Adipose tissue (tissue), 3 donors: ENCODE results near the gene SKAP2. TPM values are rescaled to one million over a fixed set of nuclear protein-coding genes. Genes with fewer than 3 reads are reported as not detected.

Experiments used
- H3K27ac ChIP-seq: one replicate; pipeline ENCODE4 v1.5.1; 2013; ENCODE audit warnings: low read depth, low read length
- WGBS, 3 donors: extraction: QIAGEN DNeasy Blood & Tissue Kit; methylation state at CpG; one replicate each; pipeline ENCODE4 v1.1.7; 2013; 5-methylcytosine and 5-hydroxymethylcytosine counted together
- polyA plus RNA-seq, 3 donors: library from polyadenylated mRNA; stranded (reverse); fragments of 200-250 nt; gene quantifications; one replicate each; pipeline ENCODE4 v1.2.3, GENCODE V29; 2013
- donor health status: healthy with polysubstance abuse.
- donor health status: Bipolar disorder and iron deficiency.
- donor health status: healthy.

The SKAP2 gene, protein sequence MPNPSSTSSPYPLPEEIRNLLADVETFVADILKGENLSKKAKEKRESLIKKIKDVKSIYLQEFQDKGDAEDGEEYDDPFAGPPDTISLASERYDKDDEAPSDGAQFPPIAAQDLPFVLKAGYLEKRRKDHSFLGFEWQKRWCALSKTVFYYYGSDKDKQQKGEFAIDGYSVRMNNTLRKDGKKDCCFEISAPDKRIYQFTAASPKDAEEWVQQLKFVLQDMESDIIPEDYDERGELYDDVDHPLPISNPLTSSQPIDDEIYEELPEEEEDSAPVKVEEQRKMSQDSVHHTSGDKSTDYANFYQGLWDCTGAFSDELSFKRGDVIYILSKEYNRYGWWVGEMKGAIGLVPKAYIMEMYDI
- 10 to 100 TPM in 2 of 3 donors, 1 to 10 TPM in 1; 4.2 to 27.9 (median 18.1) TPM for polyA plus RNA-seq

DNA sequence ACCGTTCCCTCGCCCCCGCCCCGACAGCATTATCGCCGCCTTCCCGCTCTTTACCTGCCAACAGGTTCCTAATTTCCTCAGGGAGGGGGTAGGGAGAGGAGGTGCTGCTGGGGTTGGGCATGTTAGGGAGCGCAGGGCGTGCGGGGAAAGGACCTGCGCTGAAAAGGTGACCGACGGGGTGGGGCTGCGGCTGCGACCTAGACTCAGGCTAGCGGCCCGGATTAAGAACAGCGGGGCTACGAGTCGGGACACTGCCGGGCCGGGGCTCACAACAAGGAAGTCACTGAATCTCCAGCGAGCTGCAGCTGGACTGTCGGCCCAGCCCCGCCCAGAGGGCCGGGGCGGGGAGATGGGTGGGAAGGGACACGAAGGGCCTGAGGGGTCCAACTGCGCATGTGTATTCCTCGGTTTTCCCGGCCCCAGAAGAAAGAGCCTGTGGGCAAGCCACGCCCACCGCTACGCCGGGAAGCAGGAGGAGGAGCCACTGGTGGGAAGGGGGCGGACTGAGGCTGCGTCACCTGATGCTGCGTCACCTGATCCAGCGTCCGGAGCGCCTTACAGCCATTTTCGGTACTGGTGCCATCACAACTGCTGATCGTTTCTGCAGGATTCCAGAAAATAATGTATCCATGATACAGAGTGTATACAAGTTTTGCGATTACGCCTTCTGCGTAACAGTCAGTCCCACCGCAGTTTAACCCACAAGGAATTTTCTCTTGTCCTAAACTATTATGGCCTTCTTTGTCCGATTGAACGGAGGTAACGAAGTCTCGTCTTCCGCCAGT, at the start of gene SKAP2:
Gene SKAP2 (minus strand): TSS at position 282 of the 785 bp plus-strand sequence. CDS start 161 bp downstream, at position 121.
- H3K27ac ChIP-seq, result peak within 1 kb of the TSS; percentile 85
- 0 to 1% (median 1%) methylated on average over 52 of the region's 52 CpGs for WGBS, 3 donors

DNA sequence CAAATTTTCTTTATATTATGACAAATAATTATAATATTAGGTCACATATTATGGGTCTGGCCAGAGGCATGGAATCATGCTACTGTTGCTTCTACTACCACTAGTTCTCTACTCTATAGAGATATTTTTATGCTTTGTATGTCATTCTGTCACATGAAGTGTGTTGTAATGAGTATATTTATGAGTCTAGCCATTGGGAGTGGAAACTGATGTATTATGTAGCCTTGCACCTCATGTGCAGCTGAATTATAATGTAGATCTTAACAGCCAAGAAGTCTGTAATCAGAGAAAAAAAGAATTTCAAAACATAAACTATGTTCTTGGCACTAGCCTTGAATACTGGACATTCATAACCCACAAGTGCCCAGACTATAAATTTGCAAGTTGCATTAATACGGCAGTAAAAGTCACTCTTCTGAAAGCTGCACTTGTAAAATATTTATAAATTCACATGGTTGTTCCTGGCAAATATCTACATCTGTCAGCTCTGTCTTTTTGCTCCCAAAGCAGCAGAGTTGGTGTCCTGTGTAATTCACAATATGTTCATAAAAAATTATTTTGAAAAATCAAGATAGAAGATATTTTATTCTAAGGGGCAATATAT, 48.6 kb upstream of the SKAP2 start:
- WGBS, 3 donors, result 51 to 72% (median 71%) methylated on average over 1 of the region's 1 CpG
- H3K27ac ChIP-seq, result no peak overlapping the region

DNA sequence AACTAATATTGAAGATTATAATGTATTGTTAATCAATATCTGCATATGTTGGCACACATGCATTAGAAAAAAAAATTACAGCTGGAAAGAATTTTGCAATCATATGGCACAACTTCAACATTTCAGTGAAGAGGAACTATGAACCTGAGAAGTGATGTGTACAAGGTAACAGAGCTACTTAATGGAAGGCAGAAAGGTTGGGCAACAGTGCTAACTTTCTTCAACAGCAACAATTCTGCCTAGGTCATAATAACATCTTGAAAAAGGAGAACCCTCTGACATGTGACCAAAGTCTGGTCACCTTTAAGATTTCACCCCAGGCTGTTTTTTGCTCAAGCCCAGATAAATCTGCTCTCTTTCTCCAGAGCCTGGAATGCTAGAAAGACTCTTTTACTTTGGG, 47.9 kb upstream of the SKAP2 start:
- no peak overlapping the region for H3K27ac ChIP-seq

DNA sequence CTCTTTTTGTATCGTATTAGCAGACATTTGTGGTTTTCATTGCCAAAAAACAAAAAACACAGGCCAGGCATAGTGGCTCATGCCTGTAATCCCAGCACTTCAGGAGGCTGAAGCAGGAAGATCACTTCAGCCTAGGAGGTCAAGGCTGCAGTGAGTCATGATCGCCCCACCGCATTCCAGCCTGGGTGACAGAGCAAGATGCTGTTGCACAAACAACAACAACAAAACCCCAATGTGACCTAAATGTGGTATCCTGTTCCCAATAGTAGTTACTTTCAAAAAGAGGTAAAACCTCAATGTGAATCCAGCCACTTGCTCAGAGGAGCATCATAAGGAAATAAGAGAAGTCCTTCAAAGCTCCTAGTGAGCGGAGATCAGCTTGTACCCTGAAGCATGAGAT, 45.8 kb upstream of the SKAP2 start:
- H3K27ac ChIP-seq, result no peak overlapping the region
- WGBS, 3 donors, result 80 to 84% (median 81%) methylated on average over 4 of the region's 4 CpGs

DNA sequence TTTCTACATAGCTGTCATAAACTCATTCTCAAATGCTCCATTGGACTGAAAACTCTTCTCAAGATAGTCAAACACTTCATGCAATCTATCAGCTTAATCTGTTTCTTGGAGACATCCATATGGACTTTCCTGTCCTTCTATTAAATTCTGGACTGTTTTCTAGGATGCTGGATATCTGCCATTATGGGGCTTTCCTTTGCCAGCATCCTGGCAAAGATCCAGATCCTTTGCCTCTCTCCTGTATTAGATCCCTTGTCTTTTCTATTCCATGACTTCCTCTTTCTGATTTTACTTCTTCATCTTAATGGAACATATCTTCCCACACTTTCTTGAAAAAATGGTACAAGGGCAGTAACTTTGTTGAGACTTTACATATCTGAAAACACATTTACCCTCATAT, 35.9 kb upstream of the SKAP2 start:
- no peak overlapping the region for H3K27ac ChIP-seq

DNA sequence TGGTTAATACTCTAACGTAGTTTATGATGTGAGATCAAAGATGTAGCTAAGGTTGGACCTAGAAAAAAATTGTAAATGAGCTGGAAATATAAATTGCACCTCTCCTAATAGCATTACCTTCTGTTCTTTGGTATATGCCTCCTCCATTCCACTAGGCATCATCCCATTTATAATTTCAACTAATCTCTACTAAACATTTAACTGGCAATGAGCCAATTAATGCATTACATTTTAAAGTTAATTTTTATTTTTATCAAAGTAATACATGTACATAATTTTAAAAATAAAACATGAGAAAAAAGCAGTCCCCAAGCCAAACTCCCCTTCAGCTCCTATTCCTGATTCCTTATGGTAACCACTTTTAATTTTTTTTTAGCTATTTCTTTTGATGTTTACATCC, 35.1 kb upstream of the SKAP2 start:
- no peak overlapping the region for H3K27ac ChIP-seq

DNA sequence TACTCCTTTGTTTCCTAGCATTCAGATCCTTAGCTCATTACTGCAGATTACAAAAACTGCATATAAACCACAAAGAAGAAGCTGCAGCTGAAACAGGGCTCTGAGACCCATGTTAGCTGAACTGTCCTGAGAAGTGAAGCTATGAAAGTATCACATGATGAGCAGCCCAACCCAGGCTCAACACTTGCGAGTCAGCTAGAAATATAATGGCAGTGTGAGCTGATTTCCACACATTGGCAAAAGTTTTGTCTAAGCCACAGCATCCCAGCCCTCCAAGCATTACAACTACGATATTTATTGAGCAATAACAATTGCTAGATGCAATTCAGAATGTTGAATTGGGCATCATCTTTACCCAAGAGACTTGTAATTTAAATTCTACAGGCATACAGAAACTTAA, 34.5 kb upstream of the SKAP2 start:
- 40 to 62% (median 48%) methylated on average over 2 of the region's 2 CpGs for WGBS, 3 donors
- H3K27ac ChIP-seq, result no peak overlapping the region

More for the DNA sequence above, 35.1 kb upstream of the SKAP2 start:
- WGBS, 3 donors, result 46 to 78% (median 60%) methylated on average over 1 of the region's 1 CpG

DNA sequence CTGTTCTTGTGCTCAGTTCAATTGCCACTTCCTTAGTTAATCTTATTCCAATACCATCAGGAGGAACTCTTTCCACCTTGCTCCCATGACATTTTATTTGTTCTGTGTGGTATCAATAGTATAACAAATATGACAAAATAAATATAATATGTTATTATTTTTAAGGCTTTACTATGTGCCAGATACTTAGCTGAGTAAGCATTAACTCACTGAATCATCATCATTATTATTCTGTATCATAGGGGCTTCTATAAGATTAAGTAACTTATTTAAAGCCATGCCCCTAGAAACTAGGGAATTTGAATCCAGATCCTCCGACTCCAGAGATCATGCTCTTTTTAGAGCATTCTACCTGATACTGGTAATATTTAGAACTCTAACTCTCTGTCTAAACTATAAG, 33.5 kb upstream of the SKAP2 start:
- H3K27ac ChIP-seq, result no peak overlapping the region
- WGBS, 3 donors, result 92 to 97% (median 97%) methylated on average over 1 of the region's 1 CpG

DNA sequence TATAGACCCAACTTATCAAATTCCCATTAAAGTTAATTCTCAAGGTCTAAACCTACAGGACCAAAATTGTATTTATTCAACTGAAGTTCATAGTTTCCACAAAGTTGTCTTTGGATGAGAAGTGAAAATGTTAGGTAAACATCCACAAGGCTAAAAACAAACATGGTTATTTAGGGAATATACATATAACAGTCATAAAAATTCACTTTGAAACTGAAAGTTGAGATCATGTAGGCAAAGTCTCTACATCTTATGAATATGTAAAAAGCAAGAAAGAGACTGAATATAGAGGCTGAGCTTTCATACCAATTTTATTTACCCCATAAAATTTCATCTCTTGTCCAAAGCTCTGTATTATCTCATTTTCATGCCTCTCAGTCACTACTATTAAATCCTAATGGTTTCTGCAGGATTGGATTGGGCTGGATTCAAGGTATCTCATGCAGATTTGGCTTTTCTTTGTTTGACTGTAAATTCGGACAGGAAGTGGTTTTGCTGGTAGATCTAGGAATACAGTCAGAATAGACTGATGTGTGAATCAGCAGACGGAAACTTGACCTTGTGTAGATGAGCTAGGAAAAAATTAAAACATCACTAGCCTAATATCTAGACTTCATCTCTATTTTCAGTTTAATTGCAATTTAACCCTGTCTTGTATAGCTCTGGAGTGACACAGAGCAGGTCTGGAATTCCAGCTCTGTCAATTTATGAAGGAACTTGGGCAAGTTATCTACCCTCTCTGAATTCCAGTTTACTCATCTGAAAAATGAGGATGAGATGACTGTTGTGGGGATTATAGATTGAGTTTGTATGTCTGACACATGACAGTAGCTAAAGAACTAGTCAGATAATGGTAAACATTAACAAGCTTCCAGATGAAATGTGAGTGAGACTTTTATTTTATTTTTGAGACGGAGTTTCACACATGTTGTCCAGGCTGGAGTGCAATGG, 27.3 kb upstream of the SKAP2 start:
- WGBS, 3 donors, result 58 to 83% (median 75%) methylated on average over 3 of the region's 3 CpGs
- no peak overlapping the region for H3K27ac ChIP-seq

DNA sequence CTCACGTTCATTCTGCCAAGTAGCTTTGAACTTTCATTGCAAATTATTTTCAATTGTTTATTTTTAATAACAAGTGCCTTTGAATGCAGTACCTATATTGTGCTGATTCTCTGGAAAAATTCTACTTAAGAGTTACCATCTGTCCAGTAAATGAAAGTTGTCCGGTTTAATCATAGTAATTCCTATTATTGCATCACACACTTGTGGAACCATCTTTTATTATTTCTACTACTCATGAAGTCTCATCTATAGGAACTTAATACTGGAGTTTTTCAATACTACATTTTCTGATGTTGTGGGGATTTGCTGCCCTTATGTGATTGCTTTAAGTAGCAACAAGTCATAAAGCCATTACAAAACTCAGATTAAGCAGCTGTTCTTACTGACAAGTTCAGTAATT, 16.5 kb upstream of the SKAP2 start:
- H3K27ac ChIP-seq, result no peak overlapping the region
- 61 to 73% (median 72%) methylated on average over 2 of the region's 2 CpGs for WGBS, 3 donors

DNA sequence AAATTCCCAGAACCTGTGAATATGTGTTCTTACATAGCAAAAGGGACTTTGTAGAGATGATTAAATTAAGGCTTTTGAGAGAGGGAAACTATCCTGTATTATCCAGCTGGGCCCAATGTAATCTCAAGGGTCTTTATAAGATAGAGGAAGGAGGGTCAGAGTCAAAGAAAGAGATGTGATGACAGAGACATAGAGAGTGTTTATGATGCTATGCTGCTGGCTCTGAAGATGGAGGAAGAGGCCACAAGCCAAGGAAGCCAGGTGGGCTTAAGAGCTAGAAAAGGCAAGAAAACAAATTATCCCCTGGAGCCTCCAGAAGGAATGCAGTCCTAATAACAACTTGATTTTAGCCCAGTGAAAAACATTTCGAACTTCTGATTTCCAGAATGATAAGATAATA, 15.3 kb upstream of the SKAP2 start:
- H3K27ac ChIP-seq, result no peak overlapping the region
- WGBS, 3 donors, result 74 to 94% (median 89%) methylated on average over 1 of the region's 1 CpG

DNA sequence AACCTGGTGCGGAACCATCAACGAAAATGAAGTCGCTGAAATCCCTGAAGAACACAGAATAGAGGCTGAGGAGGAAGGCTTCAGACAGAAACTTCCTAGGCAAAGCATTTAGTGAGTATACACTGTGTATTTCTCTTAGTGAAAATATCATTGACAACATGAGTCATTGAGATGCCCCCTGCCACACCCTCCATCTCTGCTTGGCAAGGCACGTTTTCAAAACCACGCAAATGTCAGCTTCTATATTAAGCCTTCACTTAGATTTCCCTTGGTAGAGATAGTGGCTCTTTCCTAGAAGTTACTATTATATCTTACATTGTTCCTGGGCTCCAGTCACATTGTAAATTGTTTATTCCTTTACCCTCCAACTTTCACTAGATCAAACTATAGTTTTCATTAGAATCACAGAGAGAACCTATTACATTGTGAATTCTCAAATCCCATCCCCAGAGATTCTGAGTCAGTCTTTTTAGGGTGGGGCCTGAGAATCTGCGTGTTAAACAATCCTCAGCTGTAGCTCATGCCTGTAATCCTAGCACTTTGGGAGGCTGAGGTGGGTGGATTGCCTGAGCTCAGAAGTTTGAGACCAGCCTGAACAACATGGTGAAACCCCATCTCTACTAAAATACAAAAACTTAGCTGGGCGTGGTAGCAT, 4.6 kb upstream of the SKAP2 start:
- 80 to 84% (median 83%) methylated on average over 7 of the region's 7 CpGs for WGBS, 3 donors
- no peak overlapping the region for H3K27ac ChIP-seq

DNA sequence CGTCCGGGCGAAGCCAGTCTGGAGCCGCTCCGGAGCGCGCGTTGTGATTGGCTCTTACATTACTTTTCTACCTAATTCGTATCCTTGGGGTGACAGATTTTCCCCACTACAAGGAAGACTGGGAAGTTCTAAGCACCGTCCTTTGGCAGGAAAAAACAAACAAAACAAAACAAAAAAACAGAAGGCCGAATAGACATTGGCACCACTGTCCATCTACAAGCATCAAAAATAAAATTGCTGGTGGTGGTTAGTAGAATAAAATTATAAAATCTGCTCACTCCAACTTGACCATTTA, 651 bp upstream of the SKAP2 start:
- WGBS, 3 donors, result 2 to 6% (median 3%) methylated on average over 11 of the region's 11 CpGs
- peak overlapping the region; percentile 51 for H3K27ac ChIP-seq

DNA sequence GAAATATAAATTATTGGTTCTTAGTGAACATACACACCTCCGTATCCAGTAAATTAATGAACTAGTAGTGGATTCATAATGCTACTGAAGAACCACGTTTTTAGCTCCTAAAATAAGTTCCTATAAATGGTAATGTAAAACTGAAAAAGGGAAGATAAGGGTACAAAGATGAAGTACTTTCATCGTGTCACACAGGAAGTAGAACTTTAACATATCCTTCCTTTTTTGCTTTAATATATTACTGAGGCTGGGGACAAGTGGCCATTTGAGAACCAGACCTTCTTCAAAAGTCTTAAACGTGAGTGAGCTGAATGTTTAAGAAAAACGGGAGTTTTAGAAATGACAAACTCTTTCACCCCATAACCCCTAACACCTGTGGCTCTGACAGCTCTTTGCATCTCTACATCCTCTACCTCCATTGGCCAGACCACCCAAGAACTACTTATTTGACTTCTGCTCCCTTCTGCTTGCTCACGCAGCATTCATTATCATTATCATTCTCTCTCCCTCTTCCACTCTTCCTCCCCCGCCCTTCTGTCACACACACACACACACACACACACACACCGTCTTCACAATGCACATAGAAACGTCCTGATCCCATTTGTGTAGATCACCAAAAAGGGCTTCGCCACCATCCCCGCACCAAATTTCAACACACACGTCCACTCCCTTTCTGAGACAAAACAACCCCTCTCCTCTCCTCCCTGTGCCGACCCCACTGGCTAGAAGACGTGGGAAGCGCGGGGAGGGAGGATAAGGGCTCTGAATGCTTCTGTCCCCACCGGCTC, 677 bp downstream of the SKAP2 start:
- peak overlapping the region; percentile 85 for H3K27ac ChIP-seq
- 6 to 8% (median 7%) methylated on average over 16 to 17 of the region's 17 CpGs for WGBS, 3 donors

DNA sequence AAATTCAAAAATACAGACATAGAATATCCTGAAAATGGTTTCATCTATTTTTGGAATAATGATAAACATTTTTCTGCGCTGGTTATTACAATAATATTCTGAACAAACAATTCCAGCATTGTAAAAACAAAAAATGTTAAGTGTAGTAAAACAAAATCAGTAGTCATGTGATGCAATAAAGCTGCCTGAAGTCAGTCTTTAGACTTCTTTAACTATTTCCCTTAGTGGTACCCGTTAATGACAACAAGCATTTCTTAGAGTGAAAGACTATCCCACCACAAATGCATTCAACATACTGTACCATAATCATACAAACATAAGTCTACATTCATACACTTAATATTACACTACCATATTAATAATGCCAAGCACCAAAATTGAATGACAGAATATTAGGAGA, 1.6 kb downstream of the SKAP2 start:
- H3K27ac ChIP-seq, result no peak overlapping the region
- 64 to 85% (median 66%) methylated on average over 2 of the region's 2 CpGs for WGBS, 3 donors

DNA sequence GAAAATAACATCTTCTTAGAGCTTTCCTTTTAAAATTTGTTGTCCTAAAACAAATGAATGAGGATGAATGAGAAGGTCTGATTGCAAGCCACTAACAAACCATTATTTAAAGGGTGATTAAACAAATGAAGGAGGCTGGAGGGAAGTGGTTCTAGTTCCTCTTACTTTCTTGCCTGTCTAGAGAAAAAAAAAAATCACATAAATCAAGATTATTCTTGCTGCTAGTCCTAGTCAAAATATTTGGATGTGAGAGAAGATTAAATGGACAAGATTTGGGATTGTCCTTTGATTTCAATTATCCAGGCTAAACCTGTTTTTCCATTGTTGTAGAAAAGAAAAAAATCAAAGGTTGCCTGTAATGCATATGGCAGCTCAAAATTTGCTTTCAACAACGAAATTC, 3.3 kb downstream of the SKAP2 start:
- 76 to 88% (median 87%) methylated on average over 1 of the region's 1 CpG for WGBS, 3 donors
- no peak overlapping the region for H3K27ac ChIP-seq

DNA sequence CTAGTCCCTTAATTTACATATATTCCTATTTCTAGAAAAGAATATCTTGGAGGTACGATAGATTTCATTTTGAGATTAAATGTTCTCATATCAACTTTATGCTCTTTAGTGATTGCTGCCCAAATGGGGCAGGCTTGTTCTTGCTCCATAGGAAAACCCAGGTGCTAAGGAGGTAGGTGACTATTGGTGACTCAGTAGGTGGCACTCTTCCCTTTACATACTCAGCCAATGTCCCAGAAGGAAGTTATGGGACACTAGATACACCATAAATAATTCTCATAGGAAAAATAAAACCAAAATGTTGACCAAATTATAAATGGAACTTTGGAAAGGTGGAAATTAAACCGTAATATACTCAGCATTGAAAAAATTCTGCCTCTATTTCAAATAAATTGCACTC, 4.0 kb downstream of the SKAP2 start:
- 87 to 92% (median 90%) methylated on average over 2 of the region's 2 CpGs for WGBS, 3 donors

DNA sequence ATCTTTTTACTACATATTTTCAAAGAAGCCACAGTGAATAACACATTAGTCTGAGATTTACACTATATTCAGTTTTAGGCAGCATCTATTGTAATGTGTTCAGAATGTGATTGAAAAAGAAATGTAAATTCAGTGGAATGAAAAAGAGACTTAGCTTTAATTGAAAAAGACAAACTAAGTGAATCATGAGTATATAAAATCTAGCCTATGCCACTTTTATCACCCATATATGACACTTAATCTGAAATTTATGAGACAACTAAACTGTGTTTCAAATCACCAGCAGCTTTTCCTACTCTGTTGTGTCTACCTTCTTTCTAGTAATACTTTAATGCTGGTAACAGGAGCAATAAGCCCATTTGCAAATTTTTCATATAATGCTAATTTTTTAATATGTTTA, 4.7 kb downstream of the SKAP2 start:
- no peak overlapping the region for H3K27ac ChIP-seq

More for the DNA sequence above, 4.0 kb downstream of the SKAP2 start:
- H3K27ac ChIP-seq, result no peak overlapping the region
